Endodermal cell (in vitro differentiated cells): ENCODE results near the gene ABHD2. TPM values are rescaled to one million over a fixed set of nuclear protein-coding genes. Genes with fewer than 3 reads are reported as not detected.

ENCODE experiments used
- DNase-seq: peaks from one replicate; pipeline ENCODE4 v3.0.0-alpha.2; 2017
- H3K27ac ChIP-seq: 2 replicates; pipeline ENCODE4 v1.5.1; 2013; ENCODE audit warnings: mild to moderate bottlenecking, low read depth, low read length, moderate library complexity
- H3K27me3 ChIP-seq: 2 replicates; pipeline ENCODE4 v1.6.1; 2013; ENCODE audit warnings: mild to moderate bottlenecking, low read length, moderate library complexity; ENCODE audit not compliant: insufficient read depth, control insufficient read depth, poor library complexity, severe bottlenecking
- H3K36me3 ChIP-seq: 2 replicates; pipeline ENCODE4 v1.7.0; 2013; ENCODE audit warnings: mild to moderate bottlenecking, low read length, moderate library complexity; ENCODE audit not compliant: control insufficient read depth, insufficient read depth
- H3K4me1 ChIP-seq: one replicate; pipeline ENCODE4 v1.7.0; 2013; ENCODE audit warnings: low read length; ENCODE audit not compliant: control insufficient read depth, insufficient read depth
- H3K4me3 ChIP-seq: 2 replicates; pipeline ENCODE4 v1.5.1; 2013; ENCODE audit warnings: mild to moderate bottlenecking, low read length, moderate library complexity
- H3K9ac ChIP-seq: 2 replicates; pipeline ENCODE4 v1.6.1; 2013; ENCODE audit warnings: mild to moderate bottlenecking, low read length, moderate library complexity; ENCODE audit not compliant: poor library complexity, severe bottlenecking; ENCODE audit errors: extremely low read depth
- H3K9me3 ChIP-seq: 2 replicates; pipeline ENCODE4 v1.6.1; 2013; ENCODE audit warnings: mild to moderate bottlenecking, low read length, moderate library complexity; ENCODE audit not compliant: control insufficient read depth
- H3K27ac Mint-ChIP-seq: 2 replicates; pipeline ENCODE4 v1.8.0; 2020; ENCODE audit warnings: mixed read lengths
- H3K27me3 Mint-ChIP-seq: 2 replicates; pipeline ENCODE4 v1.8.0; 2021; ENCODE audit warnings: mild to moderate bottlenecking, mixed read lengths; ENCODE audit not compliant: insufficient read depth
- H3K36me3 Mint-ChIP-seq: 2 replicates; pipeline ENCODE4 v1.8.0; 2020; ENCODE audit warnings: low read depth, mixed read lengths
- H3K4me1 Mint-ChIP-seq: 2 replicates; pipeline ENCODE4 v1.8.0; 2020; ENCODE audit warnings: mixed read lengths
- H3K4me3 Mint-ChIP-seq: 2 replicates; pipeline ENCODE4 v1.8.0; 2020; ENCODE audit warnings: mild to moderate bottlenecking, moderate library complexity, mixed read lengths
- H3K9me3 Mint-ChIP-seq: 2 replicates; pipeline ENCODE4 v1.8.0; 2020; ENCODE audit warnings: mild to moderate bottlenecking, mixed read lengths
- CTCF ChIP-seq: fragments of 200-600 bp; sonication (generic); conservative IDR thresholded peaks from 2 replicates; pipeline ENCODE4 v1.5.0; 2021; ENCODE audit warnings: antibody characterized with exemption, mild to moderate bottlenecking
- WGBS, 2 experiments: methylation state at CpG; one replicate each; pipeline versions ENCODE4 v1.1.5 to v1.1.7; 2013; ENCODE audit warnings: missing lambda C conversion rate in 2 of 2, mixed read lengths in 1 of 2; ENCODE audit not compliant: insufficient coverage in 1 of 2, insufficient read length in 1 of 2; 5-methylcytosine and 5-hydroxymethylcytosine counted together
- total RNA-seq, 2 donors: library from RNA; stranded (reverse); fragmentation: NEBNext Ultra II Directional in 1 of 2; extraction: Animal tissue kit (Norgen Biotek cat#: 25700) in 1 of 2; gene quantifications; 2 replicates in 1 of 2; 3 replicates in 1 of 2; pipeline ENCODE4 v1.2.1, GENCODE V29; 2021

ABHD2 gene
- total RNA-seq, 2 donors from 2014 or later: 24.1 to 26.0 TPM

GRCh38 chr15:89179966-89180875 lies 92.0 kb downstream of the ABHD2 start:
- Mint-ChIP-seq H3K36me3 (peaks cover 7% of the 10 kb centered on the region), H3K27ac (no peak overlapping the region), H3K9me3 (no peaks in the 10 kb centered on the region), H3K4me1 (no peaks in the 10 kb centered on the region), H3K27me3 (no peaks in the 10 kb centered on the region), H3K4me3 (no peak overlapping the region)
- Histone ChIP-seq H3K27ac (no peak overlapping the region), H3K9me3 (no peaks in the 10 kb centered on the region), H3K4me1 (no peaks in the 10 kb centered on the region), H3K4me3 (no peak overlapping the region), H3K36me3 (peaks cover 10% of the 10 kb centered on the region), H3K27me3 (no peaks in the 10 kb centered on the region), H3K9ac (no peak overlapping the region)
- WGBS, 2 experiments: 83% methylated on average over 4 of the region's 5 CpGs; no CpG with 5 or more reads in 1 of the 2 experiments
- no peak for DNase-seq
- TF ChIP-seq CTCF: no peak

GRCh38 chr15:89184357-89184756 lies 96.1 kb downstream of the ABHD2 start:
- Mint-ChIP-seq H3K27ac (no peak overlapping the region), H3K4me1 (no peaks in the 10 kb centered on the region), H3K27me3 (no peaks in the 10 kb centered on the region), H3K36me3 (peaks cover 3% of the 10 kb centered on the region), H3K9me3 (no peaks in the 10 kb centered on the region), H3K4me3 (no peak overlapping the region)
- H3K27ac ChIP-seq: no peak overlapping the region
- H3K9ac ChIP-seq: no peak overlapping the region
- no peak overlapping the region for H3K4me3 ChIP-seq
- no peaks in the 10 kb centered on the region for H3K27me3 ChIP-seq
- TF ChIP-seq CTCF: no peak
- WGBS, 2 experiments: 91 to 100% methylated on average over 3 to 6 of the region's 6 CpGs
- no peaks in the 10 kb centered on the region for H3K4me1 ChIP-seq
- H3K36me3 ChIP-seq: no peaks in the 10 kb centered on the region
- H3K9me3 ChIP-seq: no peaks in the 10 kb centered on the region
- no peak for DNase-seq

- Mint-ChIP-seq H3K4me3 (no peak overlapping the region), H3K9me3 (no peaks in the 10 kb centered on the region), H3K27ac (no peak overlapping the region), H3K36me3 (peaks cover 3% of the 10 kb centered on the region), H3K27me3 (no peaks in the 10 kb centered on the region), H3K4me1 (peaks cover 4% of the 10 kb centered on the region)
- Histone ChIP-seq H3K4me3 (no peak overlapping the region), H3K36me3 (no peaks in the 10 kb centered on the region), H3K27ac (no peak overlapping the region), H3K4me1 (no peaks in the 10 kb centered on the region), H3K27me3 (no peaks in the 10 kb centered on the region), H3K9ac (no peak overlapping the region), H3K9me3 (no peaks in the 10 kb centered on the region)
- no peak for TF ChIP-seq CTCF
- no peak for DNase-seq
- WGBS, 2 experiments: 93 to 98% methylated on average over 8 to 12 of the region's 12 CpGs
Measured at GRCh38 chr15:89184886-89185526, 96.8 kb downstream of the ABHD2 start.
